ENCODE results near the gene TNF. TPM values are rescaled to one million over a fixed set of nuclear protein-coding genes. Genes with fewer than 3 reads are reported as not detected.

TNF gene
- total RNA-seq, 1 donor from 2014 or later, result 0.60 TPM

DNA sequence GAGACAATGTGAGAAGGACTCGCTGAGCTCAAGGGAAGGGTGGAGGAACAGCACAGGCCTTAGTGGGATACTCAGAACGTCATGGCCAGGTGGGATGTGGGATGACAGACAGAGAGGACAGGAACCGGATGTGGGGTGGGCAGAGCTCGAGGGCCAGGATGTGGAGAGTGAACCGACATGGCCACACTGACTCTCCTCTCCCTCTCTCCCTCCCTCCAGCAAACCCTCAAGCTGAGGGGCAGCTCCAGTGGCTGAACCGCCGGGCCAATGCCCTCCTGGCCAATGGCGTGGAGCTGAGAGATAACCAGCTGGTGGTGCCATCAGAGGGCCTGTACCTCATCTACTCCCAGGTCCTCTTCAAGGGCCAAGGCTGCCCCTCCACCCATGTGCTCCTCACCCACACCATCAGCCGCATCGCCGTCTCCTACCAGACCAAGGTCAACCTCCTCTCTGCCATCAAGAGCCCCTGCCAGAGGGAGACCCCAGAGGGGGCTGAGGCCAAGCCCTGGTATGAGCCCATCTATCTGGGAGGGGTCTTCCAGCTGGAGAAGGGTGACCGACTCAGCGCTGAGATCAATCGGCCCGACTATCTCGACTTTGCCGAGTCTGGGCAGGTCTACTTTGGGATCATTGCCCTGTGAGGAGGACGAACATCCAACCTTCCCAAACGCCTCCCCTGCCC lies 1.7 kb downstream of the TNF start:
- DNase-seq (ENCODE audit: low spot score in 2 of 2, unreplicated experiment in 2 of 2), result no peak
- Mint-ChIP-seq H3K9me3 (no peaks in the 10 kb centered on the region), H3K4me3 (no peak overlapping the region), H3K4me1 (peaks cover 16% of the 10 kb centered on the region), H3K36me3 (no peaks in the 10 kb centered on the region), H3K27ac (no peak overlapping the region), H3K27me3 (ENCODE audit: low read depth) (peaks cover 2% of the 10 kb centered on the region)
- TF ChIP-seq, protein P1, sequence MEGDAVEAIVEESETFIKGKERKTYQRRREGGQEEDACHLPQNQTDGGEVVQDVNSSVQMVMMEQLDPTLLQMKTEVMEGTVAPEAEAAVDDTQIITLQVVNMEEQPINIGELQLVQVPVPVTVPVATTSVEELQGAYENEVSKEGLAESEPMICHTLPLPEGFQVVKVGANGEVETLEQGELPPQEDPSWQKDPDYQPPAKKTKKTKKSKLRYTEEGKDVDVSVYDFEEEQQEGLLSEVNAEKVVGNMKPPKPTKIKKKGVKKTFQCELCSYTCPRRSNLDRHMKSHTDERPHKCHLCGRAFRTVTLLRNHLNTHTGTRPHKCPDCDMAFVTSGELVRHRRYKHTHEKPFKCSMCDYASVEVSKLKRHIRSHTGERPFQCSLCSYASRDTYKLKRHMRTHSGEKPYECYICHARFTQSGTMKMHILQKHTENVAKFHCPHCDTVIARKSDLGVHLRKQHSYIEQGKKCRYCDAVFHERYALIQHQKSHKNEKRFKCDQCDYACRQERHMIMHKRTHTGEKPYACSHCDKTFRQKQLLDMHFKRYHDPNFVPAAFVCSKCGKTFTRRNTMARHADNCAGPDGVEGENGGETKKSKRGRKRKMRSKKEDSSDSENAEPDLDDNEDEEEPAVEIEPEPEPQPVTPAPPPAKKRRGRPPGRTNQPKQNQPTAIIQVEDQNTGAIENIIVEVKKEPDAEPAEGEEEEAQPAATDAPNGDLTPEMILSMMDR (IDR thresholded peaks at IDR 0.05; ENCODE audit: unreplicated experiment), result no peak

DNA sequence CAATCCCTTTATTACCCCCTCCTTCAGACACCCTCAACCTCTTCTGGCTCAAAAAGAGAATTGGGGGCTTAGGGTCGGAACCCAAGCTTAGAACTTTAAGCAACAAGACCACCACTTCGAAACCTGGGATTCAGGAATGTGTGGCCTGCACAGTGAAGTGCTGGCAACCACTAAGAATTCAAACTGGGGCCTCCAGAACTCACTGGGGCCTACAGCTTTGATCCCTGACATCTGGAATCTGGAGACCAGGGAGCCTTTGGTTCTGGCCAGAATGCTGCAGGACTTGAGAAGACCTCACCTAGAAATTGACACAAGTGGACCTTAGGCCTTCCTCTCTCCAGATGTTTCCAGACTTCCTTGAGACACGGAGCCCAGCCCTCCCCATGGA lies 2.2 kb downstream of the TNF start:
- H3K27me3 Mint-ChIP-seq (ENCODE audit: low read depth), result peaks cover 2% of the 10 kb centered on the region
- peaks cover 16% of the 10 kb centered on the region for H3K4me1 Mint-ChIP-seq
- H3K9me3 Mint-ChIP-seq, result no peaks in the 10 kb centered on the region
- no peaks in the 10 kb centered on the region for H3K36me3 Mint-ChIP-seq
- H3K27ac Mint-ChIP-seq, result no peak overlapping the region
- TF ChIP-seq, protein P1 (IDR thresholded peaks at IDR 0.05; ENCODE audit: unreplicated experiment), result no peak
- H3K4me3 Mint-ChIP-seq, result no peak overlapping the region
- no peak for DNase-seq (ENCODE audit: low spot score in 2 of 2, unreplicated experiment in 2 of 2)

DNA sequence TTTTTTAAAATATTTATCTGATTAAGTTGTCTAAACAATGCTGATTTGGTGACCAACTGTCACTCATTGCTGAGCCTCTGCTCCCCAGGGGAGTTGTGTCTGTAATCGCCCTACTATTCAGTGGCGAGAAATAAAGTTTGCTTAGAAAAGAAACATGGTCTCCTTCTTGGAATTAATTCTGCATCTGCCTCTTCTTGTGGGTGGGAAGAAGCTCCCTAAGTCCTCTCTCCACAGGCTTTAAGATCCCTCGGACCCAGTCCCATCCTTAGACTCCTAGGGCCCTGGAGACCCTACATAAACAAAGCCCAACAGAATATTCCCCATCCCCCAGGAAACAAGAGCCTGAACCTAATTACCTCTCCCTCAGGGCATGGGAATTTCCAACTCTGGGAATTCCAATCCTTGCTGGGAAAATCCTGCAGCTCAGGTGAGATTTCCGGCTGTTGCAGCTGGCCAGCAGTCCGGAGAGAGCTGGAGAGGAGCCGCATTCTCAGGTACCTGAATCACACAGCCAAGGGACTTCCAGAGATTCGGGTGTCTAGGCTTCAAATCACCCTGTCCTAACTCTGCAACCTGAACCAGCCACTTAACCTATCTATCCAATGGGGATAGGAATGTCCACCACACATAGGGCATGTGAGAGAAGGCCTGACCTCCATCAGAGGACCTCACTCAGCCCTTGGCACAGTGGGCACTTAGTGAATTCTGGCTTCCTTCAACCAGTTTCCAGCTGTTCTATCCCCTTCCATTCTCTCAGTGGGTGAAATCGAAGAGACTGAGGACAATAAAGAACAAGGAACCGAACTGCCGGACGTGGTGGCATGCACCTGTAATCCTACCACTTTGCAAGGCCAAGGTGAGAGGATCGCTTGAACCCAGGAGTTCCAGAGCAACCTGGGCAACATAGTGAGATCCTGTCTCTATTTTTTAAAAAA lies 3.1 kb downstream of the TNF start:
- Mint-ChIP-seq H3K4me3 (no peak overlapping the region), H3K4me1 (peaks cover 16% of the 10 kb centered on the region), H3K27ac (peak overlapping the region; percentile 83), H3K36me3 (no peaks in the 10 kb centered on the region), H3K9me3 (no peaks in the 10 kb centered on the region), H3K27me3 (ENCODE audit: low read depth) (peaks cover 2% of the 10 kb centered on the region)
- TF ChIP-seq, protein P1 (IDR thresholded peaks at IDR 0.05; ENCODE audit: unreplicated experiment), result no peak
- no peak for DNase-seq (ENCODE audit: low spot score in 2 of 2, unreplicated experiment in 2 of 2)

DNA sequence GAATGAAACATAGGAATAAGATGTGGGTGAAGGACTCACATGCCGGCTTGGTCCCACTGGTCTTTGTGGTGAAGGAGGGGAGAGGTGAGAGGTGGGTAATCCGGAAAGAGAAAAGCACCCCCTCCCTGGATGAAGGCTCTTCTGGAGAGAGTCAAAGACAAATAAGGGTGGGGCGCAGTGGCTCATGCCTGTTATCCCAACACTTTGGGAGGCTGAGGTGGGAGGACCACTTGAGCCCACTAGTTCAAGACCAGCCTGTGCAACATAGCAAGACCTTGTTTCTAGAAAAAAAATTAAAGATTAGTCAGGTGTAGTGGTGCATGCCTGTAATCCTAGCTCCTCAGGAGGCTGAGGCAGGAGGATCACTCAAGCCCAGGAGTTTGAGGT lies 3.7 kb downstream of the TNF start:
- no peaks in the 10 kb centered on the region for H3K36me3 Mint-ChIP-seq
- no peaks in the 10 kb centered on the region for H3K9me3 Mint-ChIP-seq
- no peak for DNase-seq (ENCODE audit: low spot score in 2 of 2, unreplicated experiment in 2 of 2)
- H3K27ac Mint-ChIP-seq, result no peak overlapping the region
- peaks cover 2% of the 10 kb centered on the region for H3K27me3 Mint-ChIP-seq (ENCODE audit: low read depth)
- no peak overlapping the region for H3K4me3 Mint-ChIP-seq
- TF ChIP-seq, protein P1 (IDR thresholded peaks at IDR 0.05; ENCODE audit: unreplicated experiment), result no peak
- H3K4me1 Mint-ChIP-seq, result peaks cover 16% of the 10 kb centered on the region

DNA sequence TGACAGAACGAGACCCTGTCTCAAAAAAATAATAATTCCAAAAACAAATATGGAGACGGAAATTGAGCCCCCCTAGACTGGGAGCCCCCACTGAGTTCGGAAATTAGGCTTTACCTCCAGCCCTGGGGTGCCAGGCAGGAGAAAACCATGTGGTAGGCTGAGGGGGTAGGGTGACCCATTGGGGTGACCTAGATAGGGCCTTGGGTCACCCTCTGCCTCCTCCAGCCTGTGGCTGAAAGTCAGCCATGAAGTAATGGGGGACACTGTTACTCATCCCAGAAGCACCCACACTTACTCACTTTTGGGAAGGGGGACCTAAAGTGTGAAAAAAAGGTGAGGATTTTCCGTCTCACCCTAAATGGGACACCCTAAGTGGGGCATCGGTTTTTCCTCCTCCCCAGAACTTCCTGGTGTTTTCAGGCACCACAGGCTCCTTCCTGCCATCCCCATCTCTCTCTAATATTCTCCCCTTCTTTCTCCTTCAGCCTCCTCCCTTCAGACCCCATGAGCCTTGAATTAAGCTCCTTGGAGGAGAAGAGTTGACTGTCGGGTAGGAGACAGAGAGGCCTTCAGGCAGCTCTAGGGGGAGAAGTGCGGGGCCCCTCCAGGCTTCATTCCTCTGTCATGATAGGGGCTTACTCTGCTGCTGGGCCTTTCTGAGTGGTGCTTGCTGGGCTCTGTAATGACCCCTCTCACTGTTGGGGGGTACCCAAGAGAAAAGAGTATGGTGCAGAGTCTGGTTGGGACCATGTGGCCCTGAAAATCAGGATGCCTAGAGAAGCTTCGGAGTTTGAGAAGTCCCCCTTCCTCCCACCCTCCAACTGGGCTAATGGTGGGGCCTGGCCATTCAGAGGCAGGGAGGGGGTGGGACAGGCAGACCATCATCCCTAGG lies 4.4 kb downstream of the TNF start:
- no peak for DNase-seq (ENCODE audit: low spot score in 2 of 2, unreplicated experiment in 2 of 2)
- Mint-ChIP-seq H3K27ac (no peak overlapping the region), H3K36me3 (no peaks in the 10 kb centered on the region), H3K4me1 (peaks cover 16% of the 10 kb centered on the region), H3K27me3 (ENCODE audit: low read depth) (peaks cover 2% of the 10 kb centered on the region), H3K9me3 (no peaks in the 10 kb centered on the region), H3K4me3 (peak overlapping the region; percentile 86)
- TF ChIP-seq, protein P1 (IDR thresholded peaks at IDR 0.05; ENCODE audit: unreplicated experiment), result no peak

All from mesothelial cell of epicardium (in vitro differentiated cells).